ENCODE data around the gene GRM1. TPM values are rescaled to one million over a fixed set of nuclear protein-coding genes. Genes with fewer than 3 reads are reported as not detected.

Gene GRM1
- total and polyA plus RNA-seq, 2 of the 4 experiments (the other 2 are of a cell fraction) = not detected

DNA sequence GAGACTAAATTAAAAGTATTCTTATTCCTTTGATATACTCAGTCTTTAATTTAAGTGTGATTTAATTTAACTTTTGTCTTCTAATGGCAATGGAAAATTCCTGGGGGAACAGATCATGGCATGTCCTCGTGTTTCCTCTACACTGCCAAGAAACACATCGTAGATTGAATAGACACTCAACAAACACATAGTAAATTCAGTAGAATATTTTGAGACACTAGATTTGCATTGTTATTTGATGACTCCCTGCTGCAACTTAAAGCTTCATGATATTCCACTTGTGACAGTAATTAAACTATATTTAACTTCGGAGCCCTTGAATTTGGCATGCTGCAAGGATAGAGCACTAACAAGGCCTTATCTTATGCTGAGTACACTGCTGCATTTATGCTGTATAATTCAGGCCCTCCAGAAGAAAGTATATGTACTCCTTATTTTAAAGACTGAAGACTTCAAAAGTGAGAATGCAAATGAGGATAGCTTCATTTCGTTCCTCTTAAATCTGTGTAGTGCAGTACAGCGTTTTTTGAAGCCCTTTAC is 84.3 kb downstream of the GRM1 start:
- H3K4me1 ChIP-seq (ENCODE audit: control insufficient read depth, insufficient read depth, low read length) = no peaks in the 10 kb centered on the region
- dilution Hi-C loops (cut with HindIII; ENCODE audit: low sequenced_read_pairs, unreplicated experiment) (no loop called here), in situ Hi-C loops (cut with MboI; ENCODE audit: low sequenced_read_pairs) (no loop called here), intact Hi-C loops (cut with micrococcal nuclease) (no loop called here)
- no peaks in the 10 kb centered on the region for H3K36me3 ChIP-seq (ENCODE audit: control insufficient read depth, insufficient read depth, low read length)
- no peaks in the 10 kb centered on the region for H3K9me1 ChIP-seq (ENCODE audit: insufficient read depth, low read length)
- TF ChIP-seq MXI1 (IDR thresholded peaks at IDR 0.05; ENCODE audit: borderline replicate concordance, low read depth, low read length) (no peak), CEBPB (IDR thresholded peaks at IDR 0.05; ENCODE audit: low read depth, low read length) (no peak), CHD1 (IDR thresholded peaks at IDR 0.05; ENCODE audit: low read depth, low read length) (no peak), FOS (IDR thresholded peaks at IDR 0.05; ENCODE audit: low read depth, low read length) (no peak), SMC3 (IDR thresholded peaks at IDR 0.05; ENCODE audit: low read depth, low read length) (no peak), RCOR1 (IDR thresholded peaks at IDR 0.05; ENCODE audit: insufficient replicate concordance, low read length) (no peak), POLR2A (IDR thresholded peaks at IDR 0.05; ENCODE audit: low read depth, low read length) (no peak), BHLHE40 (IDR thresholded peaks at IDR 0.05; ENCODE audit: low read depth, low read length) (no peak), NFE2L2 (IDR thresholded peaks at IDR 0.05; ENCODE audit: low read depth, low read length) (no peak), MAZ (IDR thresholded peaks at IDR 0.05; ENCODE audit: borderline replicate concordance, low read depth, low read length) (no peak), RAD21 (IDR thresholded peaks at IDR 0.05; ENCODE audit: low read length) (no peak), MAFK (IDR thresholded peaks at IDR 0.05; ENCODE audit: low read depth, low read length) (no peak)
- TF ChIP-seq, protein P1, sequence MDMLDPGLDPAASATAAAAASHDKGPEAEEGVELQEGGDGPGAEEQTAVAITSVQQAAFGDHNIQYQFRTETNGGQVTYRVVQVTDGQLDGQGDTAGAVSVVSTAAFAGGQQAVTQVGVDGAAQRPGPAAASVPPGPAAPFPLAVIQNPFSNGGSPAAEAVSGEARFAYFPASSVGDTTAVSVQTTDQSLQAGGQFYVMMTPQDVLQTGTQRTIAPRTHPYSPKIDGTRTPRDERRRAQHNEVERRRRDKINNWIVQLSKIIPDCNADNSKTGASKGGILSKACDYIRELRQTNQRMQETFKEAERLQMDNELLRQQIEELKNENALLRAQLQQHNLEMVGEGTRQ (IDR thresholded peaks at IDR 0.05; ENCODE audit: low read depth, low read length) = no peak
- TF ChIP-seq, protein P2, sequence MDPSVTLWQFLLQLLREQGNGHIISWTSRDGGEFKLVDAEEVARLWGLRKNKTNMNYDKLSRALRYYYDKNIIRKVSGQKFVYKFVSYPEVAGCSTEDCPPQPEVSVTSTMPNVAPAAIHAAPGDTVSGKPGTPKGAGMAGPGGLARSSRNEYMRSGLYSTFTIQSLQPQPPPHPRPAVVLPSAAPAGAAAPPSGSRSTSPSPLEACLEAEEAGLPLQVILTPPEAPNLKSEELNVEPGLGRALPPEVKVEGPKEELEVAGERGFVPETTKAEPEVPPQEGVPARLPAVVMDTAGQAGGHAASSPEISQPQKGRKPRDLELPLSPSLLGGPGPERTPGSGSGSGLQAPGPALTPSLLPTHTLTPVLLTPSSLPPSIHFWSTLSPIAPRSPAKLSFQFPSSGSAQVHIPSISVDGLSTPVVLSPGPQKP (IDR thresholded peaks at IDR 0.05; ENCODE audit: borderline replicate concordance, low read depth, low read length) = no peak
- BruUV-seq (replicated peaks) = no TSS peak
- H2BK5ac ChIP-seq (ENCODE audit: low read depth, low read length, poor library complexity, severe bottlenecking) = no peak overlapping the region
- H3K27ac ChIP-seq (ENCODE audit: insufficient read depth, low read length) = no peak overlapping the region
- no peak overlapping the region for H3K9ac ChIP-seq (ENCODE audit: low read depth, low read length)
- H4K5ac ChIP-seq (ENCODE audit: low read depth, low read length) = no peak overlapping the region
- H3K4me3 ChIP-seq (ENCODE audit: insufficient read depth, low read depth, low read length) = no peak overlapping the region
- no peaks in the 10 kb centered on the region for H3K79me1 ChIP-seq (ENCODE audit: low read depth in 1 of 2, low read length in 2 of 2)
- H2BK120ac ChIP-seq (ENCODE audit: low read depth, low read length) = no peak overlapping the region
- H4K91ac ChIP-seq (ENCODE audit: insufficient read depth, low read depth, low read length) = no peak overlapping the region
- ATAC-seq (ENCODE audit: low read depth) = no peak
- H2AK9ac ChIP-seq (replicated peaks; ENCODE audit: low read depth, low read length, poor library complexity) = no peak overlapping the region
- H3K56ac ChIP-seq (ENCODE audit: extremely low read depth, insufficient read depth, low read length) = no peak overlapping the region
- H4K20me1 ChIP-seq (ENCODE audit: insufficient read depth, low read length) = no peaks in the 10 kb centered on the region
- no peak overlapping the region for H3K18ac ChIP-seq (ENCODE audit: low read depth, low read length)
- no peaks in the 10 kb centered on the region for H3K9me3 ChIP-seq (ENCODE audit: control insufficient read depth, insufficient read depth, low read length)
- no peak overlapping the region for H2BK15ac ChIP-seq (ENCODE audit: low read depth, low read length)
- no CpG with 5 or more reads among the region's 5 CpGs for WGBS, 2 experiments (ENCODE audit: extremely low coverage in 2 of 2, insufficient read length in 1 of 2)
- H3K4me2 ChIP-seq (ENCODE audit: low read depth, low read length) = no peak overlapping the region
- H3K27me3 ChIP-seq (ENCODE audit: control insufficient read depth, insufficient read depth, low read length) = no peaks in the 10 kb centered on the region
- DNase-seq = no peak
- H3K14ac ChIP-seq (replicated peaks; ENCODE audit: low read depth, low read length) = no peak overlapping the region
- ChIA-PET POLR2A (ENCODE audit: unreplicated experiment) (no interaction called here), CTCF (no interaction called here)
- H3K4ac ChIP-seq (ENCODE audit: low read depth, low read length) = no peak overlapping the region
- no peak overlapping the region for H4K8ac ChIP-seq (ENCODE audit: low read depth in 2 of 2, low read length in 2 of 2)
- H3K23ac ChIP-seq (ENCODE audit: low read depth, low read length) = no peak overlapping the region
- no peak overlapping the region for H2BK20ac ChIP-seq (ENCODE audit: low read depth, low read length)
- no peak overlapping the region for H2AFZ ChIP-seq (replicated peaks; ENCODE audit: low read length, poor library complexity)
- H2AK5ac ChIP-seq (ENCODE audit: low read depth, low read length) = no peak overlapping the region

All from IMR-90 (cell line).